DOHH2 (cell line): Measurements from ENCODE around the gene ZNF384.

ENCODE experiments used
- CTCF ChIP-seq: fragments of 200-600 bp; sonication (generic); IDR thresholded peaks from one replicate; pipeline ENCODE4 v1.5.1; 2014; ENCODE audit warnings: antibody characterized with exemption, mild to moderate bottlenecking, low read depth, low read length; ENCODE audit not compliant: poor library complexity, severe bottlenecking
- EZH2phosphoT487 ChIP-seq: fragments of 200-600 bp; sonication (generic); IDR thresholded peaks from 2 replicates; pipeline ENCODE4 v1.6.1; 2017; ENCODE audit warnings: borderline replicate concordance, mild to moderate bottlenecking, antibody characterized with exemption, low read length, moderate library complexity, mixed read lengths

- TF ChIP-seq CTCF (no peak), EZH2phosphoT487 (no peak)
Measured at GRCh38 chr12:6652391-6652790, 36.8 kb downstream of the ZNF384 start.
